Subcutaneous abdominal adipose tissue (tissue), 5 donors: Measurements from ENCODE around the gene CD19.
A peak's percentile ranks its signal among the peaks of the same experiment; 100 is the strongest.
"Not testable (repeated sequence)": the region's sequence is repeated elsewhere in the genome, so short reads cannot be mapped to it uniquely, and the experiment has no call there.

Experiments
- H3K27ac ChIP-seq: one replicate; pipeline ENCODE4 v1.7.0; 2013; ENCODE audit warnings: low read depth, mild to moderate bottlenecking, inconsistent platforms, low read length, moderate library complexity
- H3K27me3 ChIP-seq, 5 donors: one replicate each; pipeline ENCODE4 v1.7.0; 2013; ENCODE audit warnings: low read length in 5 of 5, inconsistent platforms in 1 of 5; ENCODE audit not compliant: control insufficient read depth in 5 of 5, insufficient read depth in 4 of 5
- H3K36me3 ChIP-seq, 5 donors: one replicate each; pipeline ENCODE4 v1.7.0; 2013; ENCODE audit warnings: low read length in 5 of 5; ENCODE audit not compliant: control insufficient read depth in 5 of 5, insufficient read depth in 5 of 5
- H3K4me1 ChIP-seq, 5 donors: one replicate each; pipeline ENCODE4 v1.7.0; 2013; ENCODE audit warnings: low read length in 5 of 5, mild to moderate bottlenecking in 3 of 5, moderate library complexity in 1 of 5; ENCODE audit not compliant: control insufficient read depth in 5 of 5, insufficient read depth in 5 of 5
- H3K4me3 ChIP-seq, 5 donors: one replicate each; pipeline ENCODE4 v1.7.0; 2013; ENCODE audit warnings: low read length in 5 of 5, low read depth in 1 of 5
- H3K9ac ChIP-seq, 5 donors: one replicate each; pipeline ENCODE4 v1.7.0; 2013; ENCODE audit warnings: low read length in 5 of 5, mild to moderate bottlenecking in 4 of 5, moderate library complexity in 3 of 5
- H3K9me3 ChIP-seq, 5 donors: one replicate each; pipeline ENCODE4 v1.7.0; 2013; ENCODE audit warnings: low read length in 5 of 5; ENCODE audit not compliant: control insufficient read depth in 5 of 5
- donor health status: healthy.
- donor health status: healthy.
- donor health status: healthy.
- donor health status: healthy.
- donor health status: healthy.

The CD19 gene

GRCh38 chr16:28950648-28951409, 19.1 kb downstream of the CD19 start, which contains the start of gene NFATC2IP:
TSS of gene NFATC2IP (plus strand) at chr16:28950937. CDS start at chr16:28951012, 75 bp downstream.
- H3K4me3 ChIP-seq = peak within 1 kb of the TSS; percentile 70 to 88 (median 77)
- H3K4me1 ChIP-seq = peaks cover 2 to 20% (median 17%) of the 10 kb centered on the region in 5 donors
- peak within 1 kb of the TSS; percentile 68 to 85 (median 81) for H3K9ac ChIP-seq
- H3K36me3 ChIP-seq = peaks cover 0 to 24% (median 19%) of the 10 kb centered on the region in 5 donors
- H3K27me3 ChIP-seq = no peaks in the 10 kb centered on the region
- H3K9me3 ChIP-seq = no peaks in the 10 kb centered on the region
- peak within 1 kb of the TSS; percentile 62 for H3K27ac ChIP-seq

- peak overlapping the region; percentile 62 for H3K27ac ChIP-seq
- H3K9me3 ChIP-seq = no peaks in the 10 kb centered on the region
- peak overlapping the region; percentile 70 to 88 (median 77) for H3K4me3 ChIP-seq
- H3K27me3 ChIP-seq = no peaks in the 10 kb centered on the region
- peaks cover 2 to 18% (median 15%) of the 10 kb centered on the region in 5 donors for H3K4me1 ChIP-seq
- peaks cover 0 to 30% (median 25%) of the 10 kb centered on the region in 5 donors for H3K36me3 ChIP-seq
- peak overlapping the region; percentile 68 to 85 (median 81) for H3K9ac ChIP-seq
Measured at GRCh38 chr16:28951410-28951943, 19.7 kb downstream of the CD19 start.

DNA sequence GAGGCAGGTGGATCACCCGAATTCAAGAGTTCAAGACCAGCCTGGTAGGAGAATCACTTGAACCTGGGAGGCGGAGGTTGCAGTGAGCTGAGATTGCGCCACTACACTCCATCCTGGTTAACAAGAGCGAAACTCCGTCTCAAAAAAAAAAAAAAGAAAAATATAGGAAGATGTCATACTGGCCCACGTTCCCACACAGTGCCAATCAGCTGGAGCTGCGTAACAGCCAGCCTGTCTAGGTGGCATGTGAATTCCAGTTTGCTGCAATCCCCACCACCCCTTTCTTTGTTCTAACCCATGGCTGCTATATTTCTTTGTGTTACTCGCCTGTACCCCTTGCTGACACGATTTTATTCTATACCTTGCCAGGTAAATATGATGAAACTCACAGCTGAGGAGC, 26.4 kb downstream of the CD19 start:
- no peaks in the 10 kb centered on the region for H3K4me1 ChIP-seq
- H3K27ac ChIP-seq = no peak overlapping the region
- H3K9ac ChIP-seq = no peak overlapping the region
- peaks cover 6 to 76% (median 62%) of the 10 kb centered on the region in 5 donors for H3K36me3 ChIP-seq
- H3K9me3 ChIP-seq = no peaks in the 10 kb centered on the region
- no peaks in the 10 kb centered on the region for H3K27me3 ChIP-seq
- no peak overlapping the region for H3K4me3 ChIP-seq

DNA sequence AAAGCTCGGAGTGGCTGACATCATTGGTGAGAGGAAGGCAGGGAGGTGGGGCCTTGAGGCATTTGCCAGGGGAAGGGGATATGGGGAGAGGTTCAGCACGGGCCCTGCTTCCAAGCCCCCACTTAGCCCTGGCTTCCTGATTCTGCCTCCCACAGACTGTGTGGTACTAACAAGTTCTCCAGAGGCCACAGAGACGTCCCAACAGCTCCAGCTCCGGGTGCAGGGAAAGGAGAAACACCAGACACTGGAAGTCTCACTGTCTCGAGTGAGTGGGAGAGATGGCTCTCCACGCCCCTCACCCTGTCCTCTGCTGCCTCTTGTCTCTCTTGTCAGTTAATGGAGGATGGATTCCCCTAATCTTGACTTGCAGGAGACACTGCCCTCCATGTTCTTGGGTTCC, 27.1 kb downstream of the CD19 start:
- Histone ChIP-seq H3K9me3 (no peaks in the 10 kb centered on the region), H3K36me3 (peaks cover 6 to 80% (median 65%) of the 10 kb centered on the region in 5 donors), H3K4me1 (no peaks in the 10 kb centered on the region), H3K27me3 (no peaks in the 10 kb centered on the region), H3K27ac (no peak overlapping the region), H3K9ac (no peak overlapping the region), H3K4me3 (no peak overlapping the region)

DNA sequence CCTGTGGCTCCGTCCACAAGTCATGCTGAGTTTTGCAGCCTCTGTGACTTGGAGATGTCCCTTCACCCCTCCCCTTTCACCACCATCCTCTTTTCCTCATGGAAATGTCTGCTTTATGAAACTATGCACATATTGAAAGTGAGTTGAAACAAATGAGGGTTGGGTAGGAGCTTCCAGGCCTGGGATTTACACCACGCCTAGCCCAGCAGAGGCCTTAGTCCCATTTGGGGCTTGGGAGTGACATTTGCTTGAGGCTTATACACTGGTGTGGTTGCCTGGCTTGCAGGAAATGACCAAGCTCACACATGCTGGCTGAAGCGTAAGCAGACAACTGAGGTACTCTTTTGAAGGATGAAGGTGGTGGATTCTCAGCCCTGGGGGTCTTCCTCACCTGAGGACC, 32.3 kb downstream of the CD19 start:
- H3K9me3 ChIP-seq = no peaks in the 10 kb centered on the region
- H3K4me3 ChIP-seq = no peak overlapping the region
- H3K36me3 ChIP-seq = peaks cover 6 to 56% (median 45%) of the 10 kb centered on the region in 5 donors
- H3K27me3 ChIP-seq = no peaks in the 10 kb centered on the region
- H3K4me1 ChIP-seq = no peaks in the 10 kb centered on the region
- H3K27ac ChIP-seq = no peak overlapping the region
- no peak overlapping the region for H3K9ac ChIP-seq

DNA sequence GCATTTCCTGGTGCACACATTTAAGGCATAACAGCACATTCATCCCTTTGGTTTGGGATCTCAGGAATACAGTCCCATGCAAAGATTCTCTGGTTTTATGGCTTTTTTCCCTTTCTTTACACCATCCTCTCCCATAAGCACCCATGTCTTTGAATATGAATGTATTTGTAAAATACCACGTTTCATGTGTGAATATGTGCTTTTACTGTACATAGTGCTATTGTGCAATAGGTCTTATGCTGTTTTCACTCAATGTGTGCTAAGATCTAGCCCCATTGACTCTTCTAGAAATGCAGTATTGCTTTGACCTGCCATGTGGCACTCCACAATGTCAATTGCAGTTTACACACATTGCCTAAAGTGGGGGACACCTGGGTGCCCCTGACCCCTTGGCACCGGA, 32.7 kb downstream of the CD19 start:
- Histone ChIP-seq H3K9ac (no peak overlapping the region), H3K4me1 (no peaks in the 10 kb centered on the region), H3K27ac (no peak overlapping the region), H3K27me3 (no peaks in the 10 kb centered on the region), H3K36me3 (peaks cover 6 to 52% (median 43%) of the 10 kb centered on the region in 5 donors), H3K4me3 (no peak overlapping the region), H3K9me3 (no peaks in the 10 kb centered on the region)

DNA sequence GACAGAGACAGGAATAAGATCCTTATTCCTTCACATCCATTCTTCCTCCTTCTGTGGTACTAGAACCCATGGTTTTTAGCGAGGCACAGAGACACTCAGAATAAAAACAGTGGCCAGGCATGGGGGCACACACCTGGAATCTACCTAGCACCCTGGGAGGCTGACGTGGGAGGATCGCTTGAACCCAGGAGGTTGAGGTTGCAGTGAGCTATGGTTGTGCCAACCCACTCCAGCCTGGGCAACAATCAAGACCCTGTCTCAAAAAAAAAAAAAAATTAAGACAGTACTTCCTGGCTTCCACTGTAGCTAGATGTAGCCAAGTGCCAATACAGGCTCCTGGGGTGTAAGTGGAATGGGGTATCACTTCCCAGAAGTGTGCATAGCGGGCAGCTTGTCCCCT, 35.4 kb downstream of the CD19 start:
- Histone ChIP-seq H3K27me3 (no peaks in the 10 kb centered on the region), H3K36me3 (peaks cover 0 to 32% (median 28%) of the 10 kb centered on the region in 5 donors), H3K9me3 (no peaks in the 10 kb centered on the region), H3K4me1 (no peaks in the 10 kb centered on the region), H3K9ac (no peak overlapping the region), H3K27ac (no peak overlapping the region), H3K4me3 (no peak overlapping the region)

DNA sequence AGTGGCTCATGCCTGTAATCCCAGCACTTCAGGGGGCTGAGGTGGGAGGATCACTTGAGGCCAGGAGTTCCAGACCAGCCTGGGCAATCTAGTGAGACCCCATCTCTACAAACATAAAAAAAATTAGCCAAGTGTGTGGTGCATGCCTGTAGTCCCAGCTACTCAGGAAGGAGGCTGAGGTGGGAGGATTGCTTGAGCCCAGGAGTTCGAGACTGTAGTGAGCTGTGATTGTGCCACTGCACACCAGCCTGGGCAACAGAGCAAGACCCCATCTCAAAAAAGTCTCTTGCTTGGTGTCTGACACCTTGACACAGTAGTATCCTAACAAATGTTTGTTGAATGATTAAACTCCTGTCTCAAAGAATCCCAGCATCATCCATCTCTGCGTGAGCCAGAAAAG, 37.9 kb downstream of the CD19 start:
- not testable (repeated sequence) for H3K9me3 ChIP-seq, H3K4me3 ChIP-seq, H3K27ac ChIP-seq, H3K27me3 ChIP-seq, H3K9ac ChIP-seq, H3K4me1 ChIP-seq, H3K36me3 ChIP-seq

GRCh38 chr16:28974007-28974436, 42.3 kb downstream of the CD19 start:
- peaks cover 0 to 22% (median 16%) of the 10 kb centered on the region in 5 donors for H3K36me3 ChIP-seq
- peak overlapping the region; percentile 16 to 98 (median 86) for H3K9ac ChIP-seq
- H3K9me3 ChIP-seq = no peaks in the 10 kb centered on the region
- H3K27ac ChIP-seq = peak overlapping the region; percentile 72
- H3K4me1 ChIP-seq = peaks cover 2 to 27% (median 19%) of the 10 kb centered on the region in 5 donors
- no peaks in the 10 kb centered on the region for H3K27me3 ChIP-seq
- H3K4me3 ChIP-seq = peak overlapping the region; percentile 77 to 100 (median 99)

DNA sequence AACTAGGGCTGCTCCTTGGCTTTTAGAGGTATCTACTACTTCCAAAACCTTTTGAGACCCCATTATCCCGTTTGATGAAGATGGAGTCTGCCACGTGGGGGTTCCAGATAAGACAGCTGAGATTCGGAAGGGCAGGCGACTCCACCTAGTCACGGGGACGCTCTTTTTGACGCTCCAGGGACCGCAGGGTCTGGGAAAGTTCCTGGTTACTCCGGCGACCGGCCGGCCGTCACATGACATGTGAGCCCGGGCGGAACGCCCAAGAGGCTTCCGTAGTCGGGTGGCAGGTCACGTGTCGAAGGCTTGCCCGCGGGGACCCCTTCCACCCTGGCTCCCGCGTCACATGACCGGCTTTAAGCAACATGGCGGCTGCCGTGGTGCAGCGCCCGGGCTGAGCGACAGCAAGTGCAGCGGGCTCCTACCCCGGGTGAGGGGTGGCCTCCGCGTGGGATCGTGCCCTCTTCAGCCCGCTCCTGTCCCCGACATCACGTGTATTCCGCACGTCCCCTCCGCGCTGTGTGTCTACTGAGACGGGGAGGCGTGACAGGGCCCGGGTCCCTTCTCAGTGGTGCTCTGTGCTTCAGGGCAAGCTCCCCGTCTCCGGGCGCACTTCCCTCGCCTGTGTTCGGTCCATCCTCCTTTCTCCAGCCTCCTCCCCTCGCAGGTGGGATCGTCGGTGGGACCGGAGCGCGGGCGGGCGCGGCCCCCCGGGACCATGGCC, 42.8 kb downstream of the CD19 start, which contains the start of gene SPNS1:
Gene SPNS1 (plus strand): TSS at position 342 of the 721 bp plus-strand sequence. CDS start 374 bp downstream, at position 716.
- Histone ChIP-seq H3K36me3 (peaks cover 0 to 28% (median 21%) of the 10 kb centered on the region in 5 donors), H3K27me3 (no peaks in the 10 kb centered on the region), H3K9ac (peak within 1 kb of the TSS; percentile 68 to 98 (median 94)), H3K4me1 (peaks cover 2 to 27% (median 19%) of the 10 kb centered on the region in 5 donors), H3K4me3 (peak within 1 kb of the TSS; percentile 77 to 100 (median 99)), H3K9me3 (no peaks in the 10 kb centered on the region), H3K27ac (peak within 1 kb of the TSS; percentile 72)
